IMR-90 (cell line): ENCODE measurements around the gene KRTAP4-3.

Experiments used
- CEBPB ChIP-seq: IDR thresholded peaks from 2 replicates; pipeline ENCODE4 v1.6.1; 2012; ENCODE audit warnings: low read depth, low read length, improper control_type of control experiment
- CTCF ChIP-seq: conservative IDR thresholded peaks from 2 replicates; pipeline ENCODE4 v1.5.1; 2012; ENCODE audit warnings: mild to moderate bottlenecking, low read depth, low read length, improper control_type of control experiment
- FOS ChIP-seq: fragments of 150-350 bp; IDR thresholded peaks from 2 replicates; pipeline ENCODE4 v1.6.1; 2016; ENCODE audit warnings: low read depth, low read length
- MAFK ChIP-seq: IDR thresholded peaks from 2 replicates; pipeline ENCODE4 v1.6.1; 2012; ENCODE audit warnings: low read depth, low read length, improper control_type of control experiment
- MAZ ChIP-seq: IDR thresholded peaks from 2 replicates; pipeline ENCODE4 v1.6.1; 2012; ENCODE audit warnings: low read depth, mild to moderate bottlenecking, low read length, improper control_type of control experiment, moderate library complexity, borderline replicate concordance
- MXI1 ChIP-seq: IDR thresholded peaks from 2 replicates; pipeline ENCODE4 v1.6.1; 2012; ENCODE audit warnings: low read depth, mild to moderate bottlenecking, low read length, moderate library complexity, borderline replicate concordance
- POLR2A ChIP-seq: IDR thresholded peaks from 2 replicates; pipeline ENCODE4 v1.6.1; 2012; ENCODE audit warnings: mild to moderate bottlenecking, low read depth, low read length
- RAD21 ChIP-seq: IDR thresholded peaks from 2 replicates; pipeline ENCODE4 v1.6.1; 2012; ENCODE audit warnings: low read length, improper control_type of control experiment
- RCOR1 ChIP-seq: IDR thresholded peaks from 2 replicates; pipeline ENCODE4 v1.6.1; 2012; ENCODE audit warnings: mild to moderate bottlenecking, low read length, improper control_type of control experiment; ENCODE audit not compliant: insufficient replicate concordance
- RFX5 ChIP-seq: IDR thresholded peaks from 2 replicates; pipeline ENCODE4 v1.8.0; 2012; ENCODE audit warnings: low read depth, mild to moderate bottlenecking, low read length, moderate library complexity
- SMC3 ChIP-seq: fragments of 150-350 bp; IDR thresholded peaks from 2 replicates; pipeline ENCODE4 v1.6.1; 2016; ENCODE audit warnings: low read depth, mild to moderate bottlenecking, antibody characterized with exemption, low read length, moderate library complexity
- TF ChIP-seq, protein P1 (sequence below): fragments of 150-350 bp; IDR thresholded peaks from 2 replicates; pipeline ENCODE4 v1.6.1; 2017; ENCODE audit warnings: mild to moderate bottlenecking, antibody characterized with exemption, low read length, low read depth

GRCh38 chr17:41196068-41196467 is 28.0 kb upstream of the KRTAP4-3 start:
- TF ChIP-seq, protein P1, sequence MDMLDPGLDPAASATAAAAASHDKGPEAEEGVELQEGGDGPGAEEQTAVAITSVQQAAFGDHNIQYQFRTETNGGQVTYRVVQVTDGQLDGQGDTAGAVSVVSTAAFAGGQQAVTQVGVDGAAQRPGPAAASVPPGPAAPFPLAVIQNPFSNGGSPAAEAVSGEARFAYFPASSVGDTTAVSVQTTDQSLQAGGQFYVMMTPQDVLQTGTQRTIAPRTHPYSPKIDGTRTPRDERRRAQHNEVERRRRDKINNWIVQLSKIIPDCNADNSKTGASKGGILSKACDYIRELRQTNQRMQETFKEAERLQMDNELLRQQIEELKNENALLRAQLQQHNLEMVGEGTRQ, result no peak
- TF ChIP-seq CTCF (no peak), RCOR1 (no peak), POLR2A (no peak), MAZ (no peak), SMC3 (no peak), RFX5 (no peak), MAFK (no peak), MXI1 (no peak), RAD21 (no peak), CEBPB (no peak), FOS (no peak)
